SH-SY5Y (cell line): Measurements from ENCODE around the gene CORO2A.

Experiments used
- GATA2 ChIP-seq: IDR thresholded peaks from 2 replicates; pipeline ENCODE4 v1.6.1; 2011; ENCODE audit warnings: mild to moderate bottlenecking, low read depth, low read length
- GATA3 ChIP-seq: IDR thresholded peaks from 2 replicates; pipeline ENCODE4 v1.6.1; 2011; ENCODE audit warnings: low read depth, mild to moderate bottlenecking, low read length, moderate library complexity

GRCh38 chr9:98134702-98135557 is 57.5 kb downstream of the CORO2A start:
- no peak for TF ChIP-seq GATA2
- no peak for TF ChIP-seq GATA3
